ENCODE results near the gene UNC119B. TPM values are rescaled to one million over a fixed set of nuclear protein-coding genes. Genes with fewer than 3 reads are reported as not detected.
"Not testable (repeated sequence)": the region's sequence is repeated elsewhere in the genome, so short reads cannot be mapped to it uniquely, and the experiment has no call there.

Gene UNC119B
- total and polyA plus RNA-seq, 2 experiments from 2014 or later: 10.9 to 26.0 TPM

GRCh38 chr12:120726961-120727360 lies 16.7 kb downstream of the UNC119B start:
- 95% methylated on average over 9 of the region's 9 CpGs for WGBS (ENCODE audit: low lambda C conversion rate, missing lambda C conversion rate)
- no peak overlapping the region for H3K4me3 ChIP-seq

DNA sequence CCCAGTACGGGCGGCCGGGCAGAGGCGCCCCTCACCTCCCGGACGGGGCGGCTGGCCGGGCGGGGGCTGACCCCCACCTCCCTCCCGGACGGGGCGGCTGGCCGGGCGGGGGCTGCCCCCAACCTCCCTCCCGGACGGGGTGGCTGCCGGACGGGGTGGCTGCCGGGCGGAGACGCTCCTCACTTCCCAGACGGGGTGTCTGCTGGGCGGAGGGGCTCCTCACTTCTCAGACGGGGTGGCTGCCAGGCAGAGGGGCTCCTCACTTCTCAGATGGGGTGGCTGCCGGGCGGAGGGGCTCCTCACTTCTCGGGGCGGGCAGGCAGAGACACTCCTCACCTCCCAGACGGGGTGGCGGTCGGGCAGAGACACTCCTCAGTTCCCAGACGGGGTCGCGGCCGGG lies 21.9 kb downstream of the UNC119B start:
- not testable (repeated sequence) for DNase-seq (ENCODE audit: low spot score); H3K36me3 ChIP-seq (replicated peaks; ENCODE audit: insufficient read depth, low read depth); H4K20me1 ChIP-seq (ENCODE audit: insufficient read depth, poor library complexity, severe bottlenecking); H3K79me2 ChIP-seq; H3K4me2 ChIP-seq; H3K4me1 ChIP-seq (ENCODE audit: insufficient read depth); H3K4me3 ChIP-seq; H3K27ac ChIP-seq; H3K9me3 ChIP-seq (ENCODE audit: low read depth); H2AFZ ChIP-seq; H3K9me2 ChIP-seq (replicated peaks; ENCODE audit: insufficient read depth); H3K27me3 ChIP-seq
- 91% methylated on average over 7 of the region's 35 CpGs for WGBS (ENCODE audit: low lambda C conversion rate, missing lambda C conversion rate)

More at GRCh38 chr12:120726961-120727360, 16.7 kb downstream of the UNC119B start:
- TF ChIP-seq CTCF (IDR thresholded peaks at IDR 0.05; ENCODE audit: poor library complexity) (no peak), EZH2phosphoT487 (IDR thresholded peaks at IDR 0.05; ENCODE audit: low read depth, severe bottlenecking, unreplicated experiment) (no peak), EZH2 (IDR thresholded peaks at IDR 0.05; ENCODE audit: borderline replicate concordance) (no peak)
- Histone ChIP-seq H3K79me2 (peaks cover 11% of the 10 kb centered on the region), H3K4me2 (peak overlapping the region; percentile 92), H3K36me3 (replicated peaks; ENCODE audit: insufficient read depth, low read depth) (no peaks in the 10 kb centered on the region), H3K4me1 (ENCODE audit: insufficient read depth) (peaks cover 7% of the 10 kb centered on the region), H3K27ac (no peak overlapping the region), H4K20me1 (ENCODE audit: insufficient read depth, poor library complexity, severe bottlenecking) (no peaks in the 10 kb centered on the region), H3K9me3 (ENCODE audit: low read depth) (no peaks in the 10 kb centered on the region), H3K9me2 (replicated peaks; ENCODE audit: insufficient read depth) (no peaks in the 10 kb centered on the region), H3K27me3 (no peaks in the 10 kb centered on the region), H2AFZ (no peak overlapping the region)
- DNase-seq (ENCODE audit: low spot score): no peak

- H3K4me2 ChIP-seq: no peak overlapping the region
- no peaks in the 10 kb centered on the region for H3K36me3 ChIP-seq (replicated peaks; ENCODE audit: insufficient read depth, low read depth)
- TF ChIP-seq EZH2 (IDR thresholded peaks at IDR 0.05; ENCODE audit: borderline replicate concordance): no peak
- TF ChIP-seq CTCF (IDR thresholded peaks at IDR 0.05; ENCODE audit: poor library complexity): no peak
- no peak for TF ChIP-seq EZH2phosphoT487 (IDR thresholded peaks at IDR 0.05; ENCODE audit: low read depth, severe bottlenecking, unreplicated experiment)
- no peak overlapping the region for H2AFZ ChIP-seq
- H3K79me2 ChIP-seq: no peaks in the 10 kb centered on the region
- H4K20me1 ChIP-seq (ENCODE audit: insufficient read depth, poor library complexity, severe bottlenecking): no peaks in the 10 kb centered on the region
- H3K9me2 ChIP-seq (replicated peaks; ENCODE audit: insufficient read depth): no peaks in the 10 kb centered on the region
- H3K9me3 ChIP-seq (ENCODE audit: low read depth): no peaks in the 10 kb centered on the region
- no peak overlapping the region for H3K4me3 ChIP-seq
- no peaks in the 10 kb centered on the region for H3K27me3 ChIP-seq
- H3K27ac ChIP-seq: no peak overlapping the region
- WGBS (ENCODE audit: low lambda C conversion rate, missing lambda C conversion rate): 91% methylated on average over 3 of the region's 3 CpGs
- H3K4me1 ChIP-seq (ENCODE audit: insufficient read depth): no peaks in the 10 kb centered on the region
- DNase-seq (ENCODE audit: low spot score): no peak
Measured at GRCh38 chr12:120733574-120733973, 23.3 kb downstream of the UNC119B start.

GRCh38 chr12:120734210-120734609 lies 24.0 kb downstream of the UNC119B start:
- 95% methylated on average over 10 of the region's 10 CpGs for WGBS (ENCODE audit: low lambda C conversion rate, missing lambda C conversion rate)
- no peaks in the 10 kb centered on the region for H4K20me1 ChIP-seq (ENCODE audit: insufficient read depth, poor library complexity, severe bottlenecking)
- H3K79me2 ChIP-seq: no peaks in the 10 kb centered on the region
- H2AFZ ChIP-seq: no peak overlapping the region
- no peak overlapping the region for H3K27ac ChIP-seq
- H3K9me3 ChIP-seq (ENCODE audit: low read depth): no peaks in the 10 kb centered on the region
- TF ChIP-seq EZH2 (IDR thresholded peaks at IDR 0.05; ENCODE audit: borderline replicate concordance) (no peak), CTCF (IDR thresholded peaks at IDR 0.05; ENCODE audit: poor library complexity) (no peak), EZH2phosphoT487 (IDR thresholded peaks at IDR 0.05; ENCODE audit: low read depth, severe bottlenecking, unreplicated experiment) (no peak)
- no peaks in the 10 kb centered on the region for H3K9me2 ChIP-seq (replicated peaks; ENCODE audit: insufficient read depth)
- no peak for DNase-seq (ENCODE audit: low spot score)
- H3K4me1 ChIP-seq (ENCODE audit: insufficient read depth): no peaks in the 10 kb centered on the region
- no peaks in the 10 kb centered on the region for H3K36me3 ChIP-seq (replicated peaks; ENCODE audit: insufficient read depth, low read depth)
- H3K4me2 ChIP-seq: no peak overlapping the region
- H3K27me3 ChIP-seq: no peaks in the 10 kb centered on the region
- no peak overlapping the region for H3K4me3 ChIP-seq
